Measurements from ENCODE around the gene FGF4.

Gene FGF4

DNA sequence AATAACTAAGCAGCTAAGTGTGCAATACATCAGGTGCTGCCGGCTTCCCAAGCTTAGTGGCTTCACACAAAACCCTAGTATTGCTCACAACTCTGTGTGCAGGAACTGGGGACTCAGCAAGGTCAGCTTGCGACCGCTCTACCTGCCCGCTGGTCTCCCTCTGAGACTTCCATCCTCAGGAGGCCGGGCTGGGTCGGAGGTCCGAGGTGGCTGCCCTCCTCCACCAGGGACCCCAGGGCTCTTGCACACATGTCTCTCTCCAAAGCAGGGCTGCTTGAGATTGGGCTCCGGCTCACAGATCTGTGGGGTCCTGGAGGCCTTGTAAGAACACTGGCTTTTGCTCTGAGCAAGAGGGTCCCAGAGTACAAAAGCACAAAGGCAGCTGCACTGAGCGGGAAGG is 45.9 kb downstream of the FGF4 start:
- TF ChIP-seq CTCF (IDR thresholded peaks at IDR 0.05; ENCODE audit: insufficient read depth, low read depth, low read length, missing control alignments): no peak
- no peak for DNase-seq (ENCODE audit: low read depth)

DNA sequence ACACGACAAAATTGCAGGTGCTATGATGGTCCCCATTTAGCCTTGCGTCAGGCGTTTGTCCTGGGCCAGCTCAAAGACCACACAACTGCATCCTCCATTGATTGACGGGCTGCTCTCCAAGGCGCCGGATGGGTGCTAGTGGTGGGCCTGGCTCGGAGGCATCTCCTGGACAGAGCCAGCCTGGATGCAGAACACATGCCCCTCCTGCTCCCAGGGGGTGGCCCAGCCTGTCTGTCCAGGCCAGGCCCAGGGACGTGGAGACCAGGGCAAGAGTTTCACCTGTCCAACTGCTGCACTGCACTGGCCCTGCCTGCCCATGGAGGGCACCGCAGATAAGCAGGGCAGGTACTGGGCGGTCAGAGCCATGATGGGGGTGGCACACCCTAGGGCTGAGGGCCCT is 47.9 kb downstream of the FGF4 start:
- DNase-seq (ENCODE audit: low read depth): no peak
- H3K4me3 ChIP-seq (ENCODE audit: low read length): no peak overlapping the region
- no peak for TF ChIP-seq CTCF (IDR thresholded peaks at IDR 0.05; ENCODE audit: insufficient read depth, low read depth, low read length, missing control alignments)

More for the DNA sequence above, 45.9 kb downstream of the FGF4 start:
- no peak overlapping the region for H3K4me3 ChIP-seq (ENCODE audit: low read length)

GRCh38 chr11:69726481-69726880 is 48.7 kb downstream of the FGF4 start:
- H3K4me3 ChIP-seq (ENCODE audit: low read length): no peak overlapping the region
- no peak for TF ChIP-seq CTCF (IDR thresholded peaks at IDR 0.05; ENCODE audit: insufficient read depth, low read depth, low read length, missing control alignments)
- no peak for DNase-seq (ENCODE audit: low read depth)

DNA sequence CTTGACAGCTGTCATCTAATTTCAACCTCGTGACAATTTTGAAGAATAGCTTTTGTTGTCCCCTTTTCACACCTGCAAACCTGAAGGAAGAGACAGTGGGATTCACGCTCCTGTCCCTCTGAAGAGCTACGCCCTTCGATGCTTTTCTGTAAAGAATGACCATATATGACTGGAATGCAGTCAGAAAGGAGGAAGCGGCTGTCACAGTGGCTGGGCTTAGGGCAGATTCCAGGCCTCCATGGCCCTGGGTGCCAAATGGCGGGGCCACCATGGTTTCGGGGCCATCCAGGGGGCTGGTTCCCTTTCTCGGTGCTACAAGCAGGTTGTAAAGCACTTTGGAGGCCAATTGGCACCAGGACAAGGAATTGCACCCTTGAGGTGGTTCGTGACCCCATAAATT is 49.1 kb downstream of the FGF4 start:
- H3K4me3 ChIP-seq (ENCODE audit: low read length): no peak overlapping the region
- no peak for DNase-seq (ENCODE audit: low read depth)
- no peak for TF ChIP-seq CTCF (IDR thresholded peaks at IDR 0.05; ENCODE audit: insufficient read depth, low read depth, low read length, missing control alignments)

DNA sequence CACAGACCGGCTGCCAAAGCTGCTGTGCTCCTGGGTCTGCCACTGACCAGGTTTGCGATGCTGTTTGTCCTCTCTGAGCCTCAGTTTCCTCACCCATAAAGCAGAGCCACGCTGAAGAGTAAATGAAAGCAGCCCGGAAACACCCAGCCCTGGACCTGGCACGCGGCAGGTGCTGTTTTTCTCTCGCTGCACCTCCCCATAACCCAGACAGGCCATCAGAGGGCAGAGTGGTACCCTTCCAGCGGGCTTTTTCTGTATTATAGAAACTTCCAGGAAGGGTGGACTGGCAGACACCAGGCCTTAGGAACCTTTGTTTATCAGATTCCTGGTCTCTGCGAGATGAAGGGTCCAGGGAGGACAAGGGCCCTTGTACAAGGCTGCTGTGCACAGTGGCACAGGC is 53.4 kb downstream of the FGF4 start:
- peak; percentile 29 for TF ChIP-seq CTCF (IDR thresholded peaks at IDR 0.05; ENCODE audit: insufficient read depth, low read depth, low read length, missing control alignments)
- H3K4me3 ChIP-seq (ENCODE audit: low read length): no peak overlapping the region
- no peak for DNase-seq (ENCODE audit: low read depth)

DNA sequence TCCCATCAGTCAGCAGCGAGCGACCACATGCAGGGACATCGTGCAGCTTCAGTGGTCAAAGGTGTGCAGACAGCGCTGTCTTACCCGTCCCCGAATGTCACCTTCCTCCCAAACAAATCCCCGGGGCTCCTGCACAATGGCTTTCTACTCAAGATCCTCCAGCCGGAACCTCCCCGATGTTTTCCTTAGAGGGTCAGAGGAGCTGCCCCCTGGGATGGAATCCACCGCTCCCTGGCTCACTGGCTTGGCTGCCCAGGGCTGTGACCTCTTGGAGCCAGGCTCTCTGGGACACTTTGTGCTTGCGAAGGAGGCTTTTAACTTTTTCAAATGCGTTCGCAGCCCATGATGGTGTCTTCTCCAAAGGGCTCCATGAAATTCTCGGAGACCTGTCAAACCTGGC is 54.0 kb downstream of the FGF4 start:
- no peak for TF ChIP-seq CTCF (IDR thresholded peaks at IDR 0.05; ENCODE audit: insufficient read depth, low read depth, low read length, missing control alignments)
- no peak overlapping the region for H3K4me3 ChIP-seq (ENCODE audit: low read length)
- no peak for DNase-seq (ENCODE audit: low read depth)

All from epithelial cell of esophagus (primary cell).